Smooth muscle cell (in vitro differentiated cells): ENCODE measurements around the gene EFCAB6. TPM values are rescaled to one million over a fixed set of nuclear protein-coding genes. Genes with fewer than 3 reads are reported as not detected.

ENCODE experiments used
- DNase-seq: peaks from one replicate; lab custom pipeline; 2025; ENCODE audit not compliant: unreplicated experiment; lab: John Stamatoyannopoulos, UW
- H2AFZ ChIP-seq: fragments of 200-600 bp; sonication (generic); 2 replicates; pipeline ENCODE4 v1.6.0; 2016; ENCODE audit warnings: antibody characterized with exemption, low read depth, mild to moderate bottlenecking
- H3F3A ChIP-seq: fragments of 200-600 bp; sonication (generic); 2 replicates; pipeline ENCODE4 v1.6.0; 2017; ENCODE audit warnings: antibody characterized with exemption, low read depth
- H3K27ac ChIP-seq: fragments of 200-600 bp; sonication (generic); 2 replicates; pipeline ENCODE4 v1.5.1; 2016; ENCODE audit warnings: low read depth, mild to moderate bottlenecking
- H3K27me3 ChIP-seq: fragments of 200-600 bp; sonication (generic); 2 replicates; pipeline ENCODE4 v1.6.1; 2016; ENCODE audit warnings: low read depth, mild to moderate bottlenecking
- H3K36me3 ChIP-seq: fragments of 200-600 bp; sonication (generic); 2 replicates; pipeline ENCODE4 v1.5.1; 2016; ENCODE audit warnings: low read depth
- H3K4me1 ChIP-seq: fragments of 200-600 bp; sonication (generic); 2 replicates; pipeline ENCODE4 v1.5.1; 2016; ENCODE audit warnings: low read depth
- H3K4me2 ChIP-seq: fragments of 200-600 bp; sonication (generic); 2 replicates; pipeline ENCODE4 v1.6.0; 2016; ENCODE audit warnings: mild to moderate bottlenecking
- H3K4me3 ChIP-seq: fragments of 200-600 bp; sonication (generic); 2 replicates; pipeline ENCODE4 v1.5.1; 2016; ENCODE audit warnings: mild to moderate bottlenecking
- H3K79me2 ChIP-seq: fragments of 200-600 bp; sonication (generic); 2 replicates; pipeline ENCODE4 v1.6.0; 2016; ENCODE audit warnings: low read depth, mild to moderate bottlenecking
- H3K9ac ChIP-seq: fragments of 200-600 bp; sonication (generic); 2 replicates; pipeline ENCODE4 v1.6.0; 2016; ENCODE audit warnings: low read depth
- H3K9me3 ChIP-seq: fragments of 200-600 bp; sonication (generic); replicated peaks from 2 replicates; pipeline ENCODE4 v1.5.1; 2016; ENCODE audit warnings: low read depth
- H4K20me1 ChIP-seq: fragments of 200-600 bp; sonication (generic); 2 replicates; pipeline ENCODE4 v1.6.0; 2016; ENCODE audit warnings: low read depth
- CTCF ChIP-seq: fragments of 200-600 bp; sonication (generic); IDR thresholded peaks from 2 replicates; pipeline ENCODE4 v1.5.1; 2017; ENCODE audit warnings: borderline replicate concordance, mild to moderate bottlenecking, antibody characterized with exemption; ENCODE audit not compliant: insufficient read depth, poor library complexity, severe bottlenecking
- WGBS: methylation state at CpG from one replicate; pipeline ENCODE4 v1.1.7; 2016; ENCODE audit warnings: low lambda C conversion rate; 5-methylcytosine and 5-hydroxymethylcytosine counted together
- polyA plus RNA-seq: library from polyadenylated mRNA; unstranded; fragments of >200 nt; fragmentation: Nextera tagmentation; extraction: Ambion mirVana; gene quantifications from 2 replicates; pipeline ENCODE4 v1.2.1, GENCODE V29; 2016
- total RNA-seq: library from RNA; depleted of rRNA; stranded (reverse); fragments of >200 nt; gene quantifications from 2 replicates; pipeline ENCODE4 v1.2.3, GENCODE V29; 2014

Gene EFCAB6
- total and polyA plus RNA-seq, 2 experiments from 2014 or later, result 0.80 to 2.9 TPM

DNA sequence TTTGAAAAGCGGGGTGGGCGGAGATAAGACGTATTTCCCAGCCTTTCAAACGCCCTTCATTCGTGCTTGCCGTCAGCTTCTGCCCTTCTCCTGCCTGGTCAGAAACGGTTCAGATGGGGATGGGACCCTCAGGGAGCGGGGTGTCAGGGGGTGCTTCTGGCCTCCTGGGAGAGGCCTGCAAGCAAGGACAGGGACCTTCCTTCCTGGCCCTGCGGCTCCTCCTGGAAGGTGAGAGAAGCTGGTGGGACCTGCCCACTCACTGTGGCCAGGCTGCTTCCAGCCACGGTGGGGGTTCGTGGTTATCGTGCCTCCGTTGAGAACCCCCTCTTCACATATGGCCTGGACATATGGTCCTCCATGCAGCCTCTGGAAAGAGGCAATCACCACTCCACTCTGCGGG is 295.7 kb downstream of the EFCAB6 start:
- no peak overlapping the region for H3K27ac ChIP-seq
- WGBS, result 90% methylated on average over 14 of the region's 14 CpGs
- H3K9ac ChIP-seq, result no peak overlapping the region
- H3K27me3 ChIP-seq, result peaks cover 5% of the 10 kb centered on the region
- no peak overlapping the region for H3K4me2 ChIP-seq
- H2AFZ ChIP-seq, result no peak overlapping the region
- no peak for DNase-seq
- H3K9me3 ChIP-seq, result no peaks in the 10 kb centered on the region
- no peak overlapping the region for H3K4me3 ChIP-seq
- H3F3A ChIP-seq, result no peaks in the 10 kb centered on the region
- TF ChIP-seq CTCF, result no peak
- no peaks in the 10 kb centered on the region for H3K79me2 ChIP-seq
- H3K36me3 ChIP-seq, result no peaks in the 10 kb centered on the region
- H4K20me1 ChIP-seq, result no peaks in the 10 kb centered on the region
- H3K4me1 ChIP-seq, result no peaks in the 10 kb centered on the region

GRCh38 chr22:43515902-43516301 is 296.2 kb downstream of the EFCAB6 start:
- Histone ChIP-seq H3K9ac (no peak overlapping the region), H2AFZ (no peak overlapping the region), H3K79me2 (no peaks in the 10 kb centered on the region), H3F3A (no peaks in the 10 kb centered on the region), H3K27me3 (peaks cover 5% of the 10 kb centered on the region), H3K4me3 (no peak overlapping the region), H3K9me3 (no peaks in the 10 kb centered on the region), H3K36me3 (no peaks in the 10 kb centered on the region), H3K4me2 (no peak overlapping the region), H4K20me1 (no peaks in the 10 kb centered on the region), H3K4me1 (no peaks in the 10 kb centered on the region), H3K27ac (no peak overlapping the region)
- no peak for TF ChIP-seq CTCF
- WGBS, result 72% methylated on average over 13 of the region's 13 CpGs
- no peak for DNase-seq

DNA sequence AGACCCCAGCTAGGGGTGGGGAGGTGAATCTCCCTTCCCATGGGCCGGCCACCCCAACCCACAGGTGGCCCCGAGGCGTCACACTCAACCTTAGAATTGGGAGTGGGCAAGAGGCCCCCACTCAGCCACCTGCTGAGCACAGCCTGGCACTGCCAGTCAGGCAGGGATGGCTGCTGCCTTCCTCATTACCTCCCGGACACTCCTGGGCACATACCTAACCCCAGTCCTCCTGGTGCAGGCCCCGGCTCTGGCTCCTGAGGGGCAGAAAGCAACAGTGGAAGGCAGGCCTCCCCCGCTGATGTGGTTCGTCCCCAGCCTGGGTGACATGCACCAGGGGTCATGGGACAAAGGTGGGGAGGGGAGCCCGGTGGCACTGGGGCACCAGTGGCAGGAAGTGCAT is 296.7 kb downstream of the EFCAB6 start:
- no peaks in the 10 kb centered on the region for H4K20me1 ChIP-seq
- 92% methylated on average over 8 of the region's 8 CpGs for WGBS
- DNase-seq, result no peak

More for the DNA sequence above, 296.7 kb downstream of the EFCAB6 start:
- H3F3A ChIP-seq, result no peaks in the 10 kb centered on the region
- H3K27me3 ChIP-seq, result peaks cover 5% of the 10 kb centered on the region
- H3K27ac ChIP-seq, result no peak overlapping the region
- no peaks in the 10 kb centered on the region for H3K36me3 ChIP-seq
- no peak overlapping the region for H2AFZ ChIP-seq
- no peak overlapping the region for H3K9ac ChIP-seq
- H3K4me1 ChIP-seq, result no peaks in the 10 kb centered on the region
- H3K4me2 ChIP-seq, result no peak overlapping the region
- no peak for TF ChIP-seq CTCF
- no peaks in the 10 kb centered on the region for H3K9me3 ChIP-seq
- no peak overlapping the region for H3K4me3 ChIP-seq
- H3K79me2 ChIP-seq, result no peaks in the 10 kb centered on the region
